ENCODE measurements around the gene GOLGB1.

- TF ChIP-seq CTCF (IDR thresholded peaks at IDR 0.05; ENCODE audit: poor library complexity) (no peak), EZH2 (IDR thresholded peaks at IDR 0.05; ENCODE audit: borderline replicate concordance) (no peak)
These were observed 39.2 kb downstream of the GOLGB1 start for GRCh38 chr3:121710347-121710746.
